ENCODE data around the gene TOP1.

The TOP1 gene

GRCh38 chr20:41145821-41146620, 117.4 kb downstream of the TOP1 start:
- no peak for DNase-seq (ENCODE audit: low spot score)

- no peak for DNase-seq (ENCODE audit: low spot score)
Measured at GRCh38 chr20:41147767-41148191, 119.2 kb downstream of the TOP1 start.

- no peak for DNase-seq (ENCODE audit: low spot score)
Measured at GRCh38 chr20:41148942-41149341, 120.3 kb downstream of the TOP1 start.

GRCh38 chr20:41150664-41151063, 122.0 kb downstream of the TOP1 start:
- peak; percentile 46 for DNase-seq (ENCODE audit: low spot score)

- no peak for DNase-seq (ENCODE audit: low spot score)
Measured at GRCh38 chr20:41151134-41151869, 122.7 kb downstream of the TOP1 start.

- DNase-seq (ENCODE audit: low spot score), result no peak
Measured at GRCh38 chr20:41152108-41152757, 123.6 kb downstream of the TOP1 start.

- DNase-seq (ENCODE audit: low spot score), result no peak
Measured at GRCh38 chr20:41154436-41155176, 126.0 kb downstream of the TOP1 start.

GRCh38 chr20:41155261-41155660, 126.6 kb downstream of the TOP1 start:
- DNase-seq (ENCODE audit: low spot score), result no peak

- DNase-seq (ENCODE audit: low spot score), result no peak
Measured at GRCh38 chr20:41158082-41158625, 129.5 kb downstream of the TOP1 start.

- no peak for DNase-seq (ENCODE audit: low spot score)
Measured at GRCh38 chr20:41159547-41159946, 130.9 kb downstream of the TOP1 start.

GRCh38 chr20:41160686-41161085, 132.1 kb downstream of the TOP1 start:
- no peak for DNase-seq (ENCODE audit: low spot score)

- DNase-seq (ENCODE audit: low spot score), result no peak
Measured at GRCh38 chr20:41161886-41162285, 133.3 kb downstream of the TOP1 start.

GRCh38 chr20:41162396-41162795, 133.8 kb downstream of the TOP1 start:
- DNase-seq (ENCODE audit: low spot score), result no peak

GRCh38 chr20:41163821-41164220, 135.2 kb downstream of the TOP1 start:
- no peak for DNase-seq (ENCODE audit: low spot score)

- no peak for DNase-seq (ENCODE audit: low spot score)
Measured at GRCh38 chr20:41165001-41165882, 136.6 kb downstream of the TOP1 start.

GRCh38 chr20:41166201-41167117, 137.8 kb downstream of the TOP1 start:
- DNase-seq (ENCODE audit: low spot score), result no peak

- DNase-seq (ENCODE audit: low spot score), result no peak
Measured at GRCh38 chr20:41167118-41167470, 138.5 kb downstream of the TOP1 start.

- no peak for DNase-seq (ENCODE audit: low spot score)
Measured at GRCh38 chr20:41167481-41168253, 139.0 kb downstream of the TOP1 start.

All from D341Med (cell line).